Liver (tissue), 9 donors: ENCODE data around the gene CA11. TPM values are rescaled to one million over a fixed set of nuclear protein-coding genes. Genes with fewer than 3 reads are reported as not detected.

Experiments
- DNase-seq: peaks from one replicate; pipeline ENCODE4 v3.0.0-alpha.2; 2017; ENCODE audit warnings: low spot score
- H3K27ac ChIP-seq, 2 donors: one replicate each; pipeline ENCODE4 v1.7.0; 2013; ENCODE audit warnings: inconsistent platforms in 2 of 2, low read length in 2 of 2, control low read depth in 1 of 2, low read depth in 1 of 2, mild to moderate bottlenecking in 1 of 2
- H3K27me3 ChIP-seq, 4 donors: one replicate each; pipeline versions ENCODE4 v1.6.1 to v1.7.0; 2013; ENCODE audit warnings: low read length in 3 of 4, inconsistent platforms in 1 of 4, mild to moderate bottlenecking in 1 of 4, moderate library complexity in 1 of 4; ENCODE audit not compliant: control insufficient read depth in 4 of 4, insufficient read depth in 4 of 4
- H3K36me3 ChIP-seq, 4 donors: one replicate each; pipeline versions ENCODE4 v1.6.1 to v1.7.0; 2013; ENCODE audit warnings: low read length in 3 of 4, mild to moderate bottlenecking in 3 of 4, low read depth in 1 of 4, moderate library complexity in 1 of 4; ENCODE audit not compliant: control insufficient read depth in 4 of 4, insufficient read depth in 3 of 4
- H3K4me1 ChIP-seq, 4 donors: one replicate each; pipeline versions ENCODE4 v1.6.1 to v1.7.0; 2013; ENCODE audit warnings: low read length in 3 of 4, mild to moderate bottlenecking in 3 of 4, moderate library complexity in 1 of 4; ENCODE audit not compliant: control insufficient read depth in 4 of 4, insufficient read depth in 4 of 4
- H3K4me3 ChIP-seq, 3 donors: one replicate each; pipeline versions ENCODE4 v1.6.1 to v1.7.0; 2013; ENCODE audit warnings: low read length in 3 of 3, control low read depth in 1 of 3, low read depth in 1 of 3, mild to moderate bottlenecking in 1 of 3
- H3K9ac ChIP-seq, 2 donors: one replicate each; pipeline ENCODE4 v1.7.0; 2013; ENCODE audit warnings: low read length in 2 of 2, mild to moderate bottlenecking in 2 of 2, moderate library complexity in 2 of 2, control low read depth in 1 of 2, low read depth in 1 of 2
- H3K9me3 ChIP-seq, 4 donors: one replicate each; pipeline versions ENCODE4 v1.6.1 to v1.7.0; 2013; ENCODE audit warnings: low read length in 3 of 4; ENCODE audit not compliant: control insufficient read depth in 4 of 4
- ATF3 ChIP-seq: IDR thresholded peaks from 2 replicates; pipeline ENCODE4 v1.6.1; 2016; ENCODE audit warnings: antibody characterized with exemption
- EGR1 ChIP-seq, 2 donors: IDR thresholded peaks; 2 replicates each; pipeline ENCODE4 v1.6.1; 2016 to 2018; ENCODE audit warnings: antibody characterized with exemption in 2 of 2, low read depth in 2 of 2
- FOXA1 ChIP-seq: IDR thresholded peaks from 2 replicates; pipeline ENCODE4 v1.6.1; 2016; ENCODE audit warnings: antibody characterized with exemption
- FOXA2 ChIP-seq: IDR thresholded peaks from 2 replicates; pipeline ENCODE4 v1.6.1; 2016; ENCODE audit warnings: antibody characterized with exemption
- GABPA ChIP-seq, 2 donors: IDR thresholded peaks in 1 of 2; conservative IDR thresholded peaks in 1 of 2; 2 replicates each; pipeline ENCODE4 v1.6.1; 2016; ENCODE audit warnings: antibody characterized with exemption in 2 of 2, mild to moderate bottlenecking in 1 of 2, moderate library complexity in 1 of 2
- HNF4G ChIP-seq: IDR thresholded peaks from 2 replicates; pipeline ENCODE4 v1.6.1; 2016; ENCODE audit warnings: antibody characterized with exemption
- MAX ChIP-seq: IDR thresholded peaks from 2 replicates; pipeline ENCODE4 v1.6.1; 2016; ENCODE audit warnings: antibody characterized with exemption
- NR2F2 ChIP-seq: IDR thresholded peaks from 2 replicates; pipeline ENCODE4 v1.6.1; 2016; ENCODE audit warnings: antibody characterized with exemption
- RAD21 ChIP-seq, 2 donors: IDR thresholded peaks; 2 replicates each; pipeline ENCODE4 v1.6.1; 2016; ENCODE audit warnings: antibody characterized with exemption in 2 of 2, mild to moderate bottlenecking in 2 of 2
- REST ChIP-seq: IDR thresholded peaks from 2 replicates; pipeline ENCODE4 v1.6.1; 2016; ENCODE audit warnings: antibody characterized with exemption, mild to moderate bottlenecking
- YY1 ChIP-seq: IDR thresholded peaks from 2 replicates; pipeline ENCODE4 v1.6.1; 2016; ENCODE audit warnings: antibody characterized with exemption, mild to moderate bottlenecking
- ZBTB33 ChIP-seq: IDR thresholded peaks from 2 replicates; pipeline ENCODE4 v1.6.1; 2016; ENCODE audit warnings: antibody characterized with exemption
- WGBS: extraction: QIAGEN DNeasy Blood & Tissue Kit; methylation state at CpG from one replicate; pipeline ENCODE4 v1.1.7; 2013; 5-methylcytosine and 5-hydroxymethylcytosine counted together
- polyA plus RNA-seq, 2 donors: library from polyadenylated mRNA; stranded (reverse) in 1 of 2; unstranded in 1 of 2; fragments of 200-250 nt in 1 of 2; fragments of >200 nt in 1 of 2; fragmentation: Nextera tagmentation in 1 of 2; extraction: Ambion mirVana in 1 of 2; gene quantifications; one replicate each; pipeline versions ENCODE4 v1.2.1 to v1.2.3, GENCODE V29; 2013 to 2015
- total RNA-seq, 2 donors: library from RNA; depleted of rRNA; stranded (reverse); fragments of >200 nt; gene quantifications; one replicate each; pipeline ENCODE4 v1.2.3, GENCODE V29; 2014
- donor health status: healthy.
- donor health status: healthy.
- donor health status: healthy.
- donor health status: healthy.
- donor health status: healthy.

Gene CA11
- total and polyA plus RNA-seq, 4 donors: 0.09 to 1.1 (median 0.34) TPM

GRCh38 chr19:48606463-48607358 lies 39.3 kb downstream of the CA11 start, which contains the start of gene SPACA4:
TSS of gene SPACA4 (plus strand) at chr19:48606742. CDS start at chr19:48606979, 237 bp downstream.
- DNase-seq: no peak
- Histone ChIP-seq H3K27ac (no peak within 1 kb of the TSS), H3K36me3 (no peaks in the 10 kb centered on the region), H3K4me3 (no peak within 1 kb of the TSS), H3K27me3 (no peaks in the 10 kb centered on the region), H3K9ac (no peak within 1 kb of the TSS), H3K9me3 (no peaks in the 10 kb centered on the region), H3K4me1 (no peaks in the 10 kb centered on the region)
- TF ChIP-seq MAX (no peak), RAD21 (IDR thresholded peaks at IDR 0.05) (no peak), ATF3 (no peak)
- 88% methylated on average over 39 of the region's 39 CpGs for WGBS

GRCh38 chr19:48603850-48604249 lies 42.1 kb downstream of the CA11 start:
- Histone ChIP-seq H3K36me3 (no peaks in the 10 kb centered on the region), H3K9me3 (no peaks in the 10 kb centered on the region), H3K27ac (no peak overlapping the region), H3K27me3 (no peaks in the 10 kb centered on the region), H3K4me3 (no peak overlapping the region), H3K4me1 (no peaks in the 10 kb centered on the region), H3K9ac (no peak overlapping the region)
- no peak for TF ChIP-seq FOXA2
- TF ChIP-seq EGR1 (IDR thresholded peaks at IDR 0.05; ENCODE audit: low read depth in 2 of 2): no peak
- no peak for TF ChIP-seq HNF4G
- no peak for TF ChIP-seq NR2F2
- TF ChIP-seq RAD21 (IDR thresholded peaks at IDR 0.05): no peak
- no peak for TF ChIP-seq ZBTB33
- no peak for TF ChIP-seq MAX
- no peak for TF ChIP-seq FOXA1
- no peak for TF ChIP-seq GABPA (IDR thresholded peaks at IDR 0.05 in 1 of 2, conservative IDR thresholded peaks at IDR 0.05 in 1 of 2)
- no peak for TF ChIP-seq YY1
- no peak for TF ChIP-seq REST
- WGBS: 92% methylated on average over 9 of the region's 9 CpGs
- DNase-seq: no peak
